Measurements from ENCODE around the gene DNPEP. TPM values are rescaled to one million over a fixed set of nuclear protein-coding genes. Genes with fewer than 3 reads are reported as not detected.

Gene DNPEP
- total and polyA plus RNA-seq, 2 donors (not counting 1 experiment from before 2014, with no cell fraction given), result 82.6 to 91.7 TPM

DNA sequence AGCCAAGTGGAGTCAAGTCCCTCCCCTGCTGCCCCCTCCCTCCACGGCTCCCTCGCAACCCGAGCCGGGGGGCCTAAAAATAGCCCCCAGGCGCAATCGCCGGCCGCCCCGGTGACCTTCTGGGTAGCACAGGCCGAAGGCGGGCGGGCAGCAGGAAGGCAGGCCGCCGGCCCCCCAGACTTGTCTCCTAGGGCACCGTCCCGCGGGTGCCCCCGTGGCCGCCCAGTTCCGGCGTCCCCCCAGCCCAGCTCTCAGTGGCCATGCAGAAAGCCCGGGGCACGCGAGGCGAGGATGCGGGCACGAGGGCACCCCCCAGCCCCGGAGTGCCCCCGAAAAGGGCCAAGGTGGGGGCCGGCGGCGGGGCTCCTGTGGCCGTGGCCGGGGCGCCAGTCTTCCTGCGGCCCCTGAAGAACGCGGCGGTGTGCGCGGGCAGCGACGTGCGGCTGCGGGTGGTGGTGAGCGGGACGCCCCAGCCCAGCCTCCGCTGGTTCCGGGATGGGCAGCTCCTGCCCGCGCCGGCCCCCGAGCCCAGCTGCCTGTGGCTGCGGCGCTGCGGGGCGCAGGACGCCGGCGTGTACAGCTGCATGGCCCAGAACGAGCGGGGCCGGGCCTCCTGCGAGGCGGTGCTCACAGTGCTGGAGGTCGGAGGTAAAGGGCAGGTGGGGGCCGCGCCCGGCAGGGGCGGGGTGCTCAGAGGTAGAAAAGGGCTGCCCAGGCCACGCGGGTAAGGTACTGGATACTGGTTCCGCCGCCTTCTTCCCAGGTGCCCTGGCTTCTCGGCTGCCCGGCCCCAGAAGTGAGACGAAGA lies 47.2 kb upstream of the DNPEP start, which contains the start of gene SPEG:
TSS of gene SPEG (plus strand) at position 126 of the 808 bp plus-strand sequence. CDS start at position 261, 135 bp downstream.
- intact Hi-C loops (cut with micrococcal nuclease), result no loop called here
- no peaks in the 10 kb centered on the region for H3K4me1 Mint-ChIP-seq
- Histone ChIP-seq H2AFZ (ENCODE audit: insufficient read depth, low read depth, low read length, poor library complexity, severe bottlenecking) (no peak within 1 kb of the TSS), H3K9me3 (ENCODE audit: control extremely low read depth in 1 of 3, control insufficient read depth in 2 of 3, insufficient read depth in 1 of 3, low read length in 2 of 3) (peaks cover 0 to 10% (median 0%) of the 10 kb centered on the region in 3 donors), H3K4me2 (replicated peaks; ENCODE audit: low read depth, low read length, poor library complexity, severe bottlenecking) (peak within 1 kb of the TSS; percentile 28), H3K27ac (ENCODE audit: low read length in 2 of 2) (no peak within 1 kb of the TSS), H3K4me1 (ENCODE audit: control insufficient read depth in 2 of 2, insufficient read depth in 2 of 2, low read length in 2 of 2) (peaks cover 0 to 6% of the 10 kb centered on the region in 2 donors), H4K20me1 (ENCODE audit: control insufficient read depth, insufficient read depth, low read length, poor library complexity, severe bottlenecking) (no peaks in the 10 kb centered on the region), H3K79me2 (ENCODE audit: control insufficient read depth, insufficient read depth, low read length) (no peaks in the 10 kb centered on the region), H3K9ac (ENCODE audit: low read length) (no peak within 1 kb of the TSS), H3K4me3 (ENCODE audit: control extremely low read depth in 1 of 5, extremely low read depth in 1 of 5, insufficient read depth in 1 of 5, low read depth in 2 of 5, low read length in 4 of 5) (no peak within 1 kb of the TSS), H3K27me3 (replicated peaks in 1 of 4; ENCODE audit: control extremely low read depth in 1 of 4, control insufficient read depth in 3 of 4, insufficient read depth in 4 of 4, low read length in 3 of 4) (peaks cover 0 to 45% (median 16%) of the 10 kb centered on the region in 4 experiments), H3K36me3 (replicated peaks in 1 of 2; ENCODE audit: control extremely low read depth in 1 of 2, control insufficient read depth in 1 of 2, extremely low read depth in 1 of 2, insufficient read depth in 2 of 2, low read length in 1 of 2) (no peaks in the 10 kb centered on the region)
- DNase-seq (no peak), ATAC-seq (ENCODE audit: low read depth) (no peak)
- H3K27me3 Mint-ChIP-seq, result peaks cover 36% of the 10 kb centered on the region
- ChIA-PET POLR2A (no interaction called here), CTCF (no interaction called here)
- 11% methylated on average over 74 of the region's 77 CpGs for WGBS (ENCODE audit: insufficient coverage)
- TF ChIP-seq EZH2 (IDR thresholded peaks at IDR 0.05; ENCODE audit: borderline replicate concordance, insufficient read depth, low read depth, low read length, poor library complexity, severe bottlenecking), result no peak
- TF ChIP-seq, protein P1, sequence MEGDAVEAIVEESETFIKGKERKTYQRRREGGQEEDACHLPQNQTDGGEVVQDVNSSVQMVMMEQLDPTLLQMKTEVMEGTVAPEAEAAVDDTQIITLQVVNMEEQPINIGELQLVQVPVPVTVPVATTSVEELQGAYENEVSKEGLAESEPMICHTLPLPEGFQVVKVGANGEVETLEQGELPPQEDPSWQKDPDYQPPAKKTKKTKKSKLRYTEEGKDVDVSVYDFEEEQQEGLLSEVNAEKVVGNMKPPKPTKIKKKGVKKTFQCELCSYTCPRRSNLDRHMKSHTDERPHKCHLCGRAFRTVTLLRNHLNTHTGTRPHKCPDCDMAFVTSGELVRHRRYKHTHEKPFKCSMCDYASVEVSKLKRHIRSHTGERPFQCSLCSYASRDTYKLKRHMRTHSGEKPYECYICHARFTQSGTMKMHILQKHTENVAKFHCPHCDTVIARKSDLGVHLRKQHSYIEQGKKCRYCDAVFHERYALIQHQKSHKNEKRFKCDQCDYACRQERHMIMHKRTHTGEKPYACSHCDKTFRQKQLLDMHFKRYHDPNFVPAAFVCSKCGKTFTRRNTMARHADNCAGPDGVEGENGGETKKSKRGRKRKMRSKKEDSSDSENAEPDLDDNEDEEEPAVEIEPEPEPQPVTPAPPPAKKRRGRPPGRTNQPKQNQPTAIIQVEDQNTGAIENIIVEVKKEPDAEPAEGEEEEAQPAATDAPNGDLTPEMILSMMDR (IDR thresholded peaks at IDR 0.05), result no peak
- H3K27ac Mint-ChIP-seq, result no peak within 1 kb of the TSS
- no peaks in the 10 kb centered on the region for H3K9me3 Mint-ChIP-seq (ENCODE audit: insufficient read depth)
- no peak within 1 kb of the TSS for H3K4me3 Mint-ChIP-seq

DNA sequence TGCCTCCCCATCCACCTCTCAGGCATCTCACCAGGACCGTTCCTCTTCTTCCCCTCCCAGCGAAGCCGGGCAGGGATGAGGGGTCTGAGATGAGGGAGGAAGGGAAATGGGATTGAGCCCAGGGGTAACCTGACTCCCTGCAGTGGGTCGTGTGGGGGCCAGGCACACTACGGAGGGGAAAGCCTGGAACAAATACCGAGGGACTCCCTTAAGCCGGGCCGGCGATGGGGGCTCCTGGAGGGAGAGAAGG lies 46.7 kb upstream of the DNPEP start:
- no peaks in the 10 kb centered on the region for H3K4me1 Mint-ChIP-seq
- H3K79me2 ChIP-seq (ENCODE audit: control insufficient read depth, insufficient read depth, low read length), result no peaks in the 10 kb centered on the region
- no peak overlapping the region for H3K9ac ChIP-seq (ENCODE audit: low read length)
- ChIA-PET CTCF (no interaction called here), POLR2A (no interaction called here)
- WGBS (ENCODE audit: insufficient coverage), result 55% methylated on average over 2 of the region's 9 CpGs
- H3K27me3 ChIP-seq (replicated peaks in 1 of 4; ENCODE audit: control extremely low read depth in 1 of 4, control insufficient read depth in 3 of 4, insufficient read depth in 4 of 4, low read length in 3 of 4), result peaks cover 0 to 40% (median 16%) of the 10 kb centered on the region in 4 experiments
- H3K4me3 Mint-ChIP-seq, result no peak overlapping the region
- intact Hi-C loops (cut with micrococcal nuclease), result no loop called here
- DNase-seq (no peak), ATAC-seq (ENCODE audit: low read depth) (no peak)
- H3K36me3 ChIP-seq (replicated peaks in 1 of 2; ENCODE audit: control extremely low read depth in 1 of 2, control insufficient read depth in 1 of 2, extremely low read depth in 1 of 2, insufficient read depth in 2 of 2, low read length in 1 of 2), result no peaks in the 10 kb centered on the region
- H2AFZ ChIP-seq (ENCODE audit: insufficient read depth, low read depth, low read length, poor library complexity, severe bottlenecking), result no peak overlapping the region
- no peak overlapping the region for H3K4me2 ChIP-seq (replicated peaks; ENCODE audit: low read depth, low read length, poor library complexity, severe bottlenecking)
- H3K4me3 ChIP-seq (ENCODE audit: control extremely low read depth in 1 of 5, extremely low read depth in 1 of 5, insufficient read depth in 1 of 5, low read depth in 2 of 5, low read length in 4 of 5), result no peak overlapping the region
- no peak for TF ChIP-seq EZH2 (IDR thresholded peaks at IDR 0.05; ENCODE audit: borderline replicate concordance, insufficient read depth, low read depth, low read length, poor library complexity, severe bottlenecking)
- TF ChIP-seq, protein P1 (IDR thresholded peaks at IDR 0.05), result no peak
- no peaks in the 10 kb centered on the region for H4K20me1 ChIP-seq (ENCODE audit: control insufficient read depth, insufficient read depth, low read length, poor library complexity, severe bottlenecking)
- peaks cover 0 to 6% of the 10 kb centered on the region in 2 donors for H3K4me1 ChIP-seq (ENCODE audit: control insufficient read depth in 2 of 2, insufficient read depth in 2 of 2, low read length in 2 of 2)
- H3K9me3 Mint-ChIP-seq (ENCODE audit: insufficient read depth), result no peaks in the 10 kb centered on the region
- peaks cover 0 to 10% (median 0%) of the 10 kb centered on the region in 3 donors for H3K9me3 ChIP-seq (ENCODE audit: control extremely low read depth in 1 of 3, control insufficient read depth in 2 of 3, insufficient read depth in 1 of 3, low read length in 2 of 3)
- H3K27ac ChIP-seq (ENCODE audit: low read length in 2 of 2), result no peak overlapping the region
- peaks cover 34% of the 10 kb centered on the region for H3K27me3 Mint-ChIP-seq
- no peak overlapping the region for H3K27ac Mint-ChIP-seq

Data from B cell (primary cell).